ENCODE data around the gene IL33. TPM values are rescaled to one million over a fixed set of nuclear protein-coding genes. Genes with fewer than 3 reads are reported as not detected.

Gene IL33
- total RNA-seq, 2 donors from 2014 or later = not detected

DNA sequence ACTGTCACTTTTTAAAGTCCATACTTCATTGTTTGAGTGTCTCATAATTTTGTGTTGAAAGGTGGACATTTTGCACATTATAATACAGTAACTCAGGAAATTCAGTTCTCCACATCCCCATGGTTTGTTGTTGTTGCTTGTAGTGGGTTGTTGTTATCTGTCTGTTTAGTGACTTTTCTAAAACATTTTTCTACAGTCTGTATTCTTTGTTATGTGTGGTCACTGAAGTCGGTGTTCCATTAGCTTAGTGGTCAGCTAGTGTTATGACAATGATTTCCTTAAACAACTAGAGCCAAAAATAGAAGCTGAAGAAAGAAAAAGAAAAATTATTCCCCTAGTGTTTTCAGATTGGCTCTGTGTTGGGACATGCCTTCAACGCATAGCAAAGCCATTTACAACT, 5.6 kb upstream of the IL33 start:
- Mint-ChIP-seq H3K27ac (no peak overlapping the region), H3K36me3 (peaks cover 8 to 22% of the 10 kb centered on the region in 2 donors)

DNA sequence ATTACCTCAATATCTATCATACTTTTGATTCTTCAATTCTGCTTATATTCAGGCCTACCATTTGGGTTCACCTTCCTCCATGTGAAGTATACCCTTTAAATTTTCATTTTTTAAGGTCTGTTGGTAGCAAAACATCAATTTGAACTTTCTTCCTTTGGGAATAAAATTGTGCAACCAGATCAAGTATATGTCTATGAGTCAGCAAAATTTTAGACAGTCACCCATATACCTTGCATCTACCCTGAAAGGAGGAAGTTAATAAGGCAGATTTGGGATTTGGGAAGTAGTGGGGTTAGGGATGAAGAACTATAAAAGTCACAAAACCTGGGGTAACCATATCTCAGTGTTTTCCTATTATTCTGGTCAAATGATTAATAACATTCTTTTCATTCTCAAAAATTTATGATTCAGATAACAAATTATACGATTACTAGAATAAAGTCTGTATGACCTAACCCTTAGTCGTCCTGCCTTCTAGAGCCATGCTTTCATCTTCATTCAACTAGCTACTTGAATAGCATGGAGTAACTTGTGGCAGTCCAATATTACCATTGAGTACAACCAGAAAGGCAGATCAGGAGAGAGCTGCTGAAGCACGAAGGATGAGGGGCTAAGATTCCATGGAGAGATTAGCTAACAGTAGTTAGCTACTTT, 2.8 kb upstream of the IL33 start:
- Mint-ChIP-seq H3K27ac (no peak overlapping the region), H3K9me3 (peaks cover 12 to 25% of the 10 kb centered on the region in 2 donors), H3K36me3 (peaks cover 8% of the 10 kb centered on the region in 2 donors)
- DNase-seq (ENCODE audit: low spot score in 2 of 2) (no peak), ATAC-seq (no peak)

More for the DNA sequence above, 5.6 kb upstream of the IL33 start:
- no peak for DNase-seq (ENCODE audit: low spot score in 2 of 2)
- peaks cover 18 to 30% of the 10 kb centered on the region in 2 donors for H3K9me3 Mint-ChIP-seq
- ATAC-seq = no peak

GRCh38 chr9:6214434-6214833, 1.2 kb upstream of the IL33 start:
- Mint-ChIP-seq H3K27ac (no peak overlapping the region), H3K9me3 (peaks cover 8 to 19% of the 10 kb centered on the region in 2 donors), H3K36me3 (peaks cover 8% of the 10 kb centered on the region in 2 donors)
- DNase-seq (ENCODE audit: low spot score in 2 of 2) (no peak), ATAC-seq (no peak)

GRCh38 chr9:6214903-6215302, 704 bp upstream of the IL33 start:
- H3K36me3 Mint-ChIP-seq = peaks cover 8% of the 10 kb centered on the region in 2 donors
- ATAC-seq (no peak), DNase-seq (ENCODE audit: low spot score in 2 of 2) (no peak)
- peaks cover 5 to 16% of the 10 kb centered on the region in 2 donors for H3K9me3 Mint-ChIP-seq
- H3K27ac Mint-ChIP-seq = no peak overlapping the region

DNA sequence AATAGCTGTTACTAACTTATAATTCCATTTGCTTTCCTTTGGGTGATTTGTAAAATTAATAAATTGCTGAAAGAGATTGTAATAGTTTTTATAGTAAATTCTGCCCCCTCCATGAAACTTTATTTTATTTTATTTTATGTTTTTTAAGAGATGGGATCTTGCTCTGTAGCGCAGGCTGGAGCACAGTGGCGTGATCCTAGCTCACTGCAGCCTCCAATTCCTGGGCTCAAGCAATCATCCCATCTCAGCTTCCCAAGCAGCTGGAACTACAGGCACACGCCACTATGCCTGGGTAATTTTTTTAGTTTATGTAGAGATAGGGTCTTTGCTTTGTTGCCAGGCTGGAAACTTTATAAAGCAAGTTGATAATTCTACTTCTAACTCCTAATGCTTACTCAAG, 395 bp downstream of the IL33 start:
- H3K9me3 Mint-ChIP-seq = peaks cover 0 to 13% of the 10 kb centered on the region in 2 donors
- no peaks in the 10 kb centered on the region for H3K36me3 Mint-ChIP-seq
- no peak for DNase-seq (ENCODE audit: low spot score in 2 of 2)
- no peak overlapping the region for H3K27ac Mint-ChIP-seq
- no peak for ATAC-seq

GRCh38 chr9:6216951-6217350, 1.3 kb downstream of the IL33 start:
- Mint-ChIP-seq H3K9me3 (peaks cover 0 to 12% of the 10 kb centered on the region in 2 donors), H3K36me3 (no peaks in the 10 kb centered on the region), H3K27ac (no peak overlapping the region)
- no peak for DNase-seq (ENCODE audit: low spot score in 2 of 2)
- ATAC-seq = no peak

DNA sequence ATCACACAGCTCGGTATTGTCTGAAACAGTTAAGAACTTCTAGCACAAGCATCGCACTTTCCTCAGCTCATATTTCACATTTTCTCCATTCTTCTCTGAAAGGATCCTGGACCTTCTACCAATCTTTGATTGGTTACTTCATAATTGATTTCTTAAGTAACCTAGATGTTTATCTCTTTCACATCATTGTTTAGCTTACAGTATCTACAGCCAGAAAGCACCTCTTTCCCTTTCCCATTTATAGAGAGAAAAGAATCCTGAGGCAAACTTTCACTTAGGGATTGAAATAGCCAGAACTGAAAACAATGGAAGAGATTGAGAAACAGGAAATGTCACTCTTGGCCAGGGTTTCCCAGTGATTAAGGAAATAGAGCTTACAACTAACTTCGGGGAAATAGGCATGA, 2.5 kb downstream of the IL33 start:
- H3K36me3 Mint-ChIP-seq = no peaks in the 10 kb centered on the region
- H3K27ac Mint-ChIP-seq = no peak overlapping the region
- peaks cover 0 to 2% of the 10 kb centered on the region in 2 donors for H3K9me3 Mint-ChIP-seq
- no peak for DNase-seq (ENCODE audit: low spot score in 2 of 2)
- no peak for ATAC-seq

DNA sequence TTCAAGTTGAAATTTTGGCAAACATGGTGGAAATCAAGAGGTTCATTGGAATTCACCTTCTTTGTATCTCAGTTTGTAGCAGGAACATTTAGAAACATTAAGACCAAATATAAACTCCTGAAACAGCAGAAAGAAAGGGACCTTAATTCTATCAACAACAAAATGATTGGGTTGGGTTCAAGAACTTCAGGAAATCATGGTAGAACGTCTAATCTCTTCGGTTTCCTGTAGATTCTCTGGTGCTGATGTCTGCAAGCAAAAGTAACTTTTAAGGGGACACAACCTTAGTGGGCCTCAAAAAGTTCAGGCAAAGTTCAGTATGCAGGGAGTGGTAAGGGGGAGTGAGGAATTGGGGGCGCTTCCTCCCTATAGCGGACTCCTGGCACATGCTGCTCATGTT, 3.4 kb downstream of the IL33 start:
- DNase-seq (ENCODE audit: low spot score in 2 of 2) (no peak), ATAC-seq (no peak)
- no peak overlapping the region for H3K27ac Mint-ChIP-seq
- no peaks in the 10 kb centered on the region for H3K9me3 Mint-ChIP-seq
- no peaks in the 10 kb centered on the region for H3K36me3 Mint-ChIP-seq

DNA sequence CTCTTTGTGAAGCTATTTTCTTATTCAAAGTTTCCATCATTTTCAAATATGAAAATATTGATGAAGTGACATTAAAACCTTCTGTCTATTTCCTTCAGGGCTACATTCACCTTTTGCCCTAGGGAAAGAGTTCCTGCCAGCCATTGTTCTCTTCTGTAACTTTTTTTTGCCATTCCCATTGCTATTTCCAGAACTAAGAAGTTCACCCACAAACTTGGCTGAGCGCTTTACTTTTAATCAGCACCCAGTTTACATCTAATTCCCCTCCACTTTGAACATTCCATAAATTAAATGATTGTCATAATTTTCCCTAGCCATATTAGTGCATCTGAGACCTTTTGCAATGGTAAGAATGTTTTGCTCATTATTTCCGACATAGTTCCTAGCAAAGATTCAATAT, 4.4 kb downstream of the IL33 start:
- no peaks in the 10 kb centered on the region for H3K9me3 Mint-ChIP-seq
- DNase-seq (ENCODE audit: low spot score in 2 of 2) (no peak), ATAC-seq (no peak)
- no peaks in the 10 kb centered on the region for H3K36me3 Mint-ChIP-seq
- no peak overlapping the region for H3K27ac Mint-ChIP-seq

- Mint-ChIP-seq H3K9me3 (no peaks in the 10 kb centered on the region), H3K36me3 (no peaks in the 10 kb centered on the region), H3K27ac (no peak overlapping the region)
- ATAC-seq (no peak), DNase-seq (ENCODE audit: low spot score in 2 of 2) (no peak)
Measured at GRCh38 chr9:6224393-6225154, 9.0 kb downstream of the IL33 start.

- no peak overlapping the region for H3K27ac Mint-ChIP-seq
- H3K36me3 Mint-ChIP-seq = no peaks in the 10 kb centered on the region
- DNase-seq (ENCODE audit: low spot score in 2 of 2) (no peak), ATAC-seq (no peak)
- H3K9me3 Mint-ChIP-seq = no peaks in the 10 kb centered on the region
Measured at GRCh38 chr9:6226696-6227095, 11.1 kb downstream of the IL33 start.

GRCh38 chr9:6229186-6229585, 13.6 kb downstream of the IL33 start:
- Mint-ChIP-seq H3K36me3 (no peaks in the 10 kb centered on the region), H3K27ac (no peak overlapping the region), H3K9me3 (no peaks in the 10 kb centered on the region)
- DNase-seq (ENCODE audit: low spot score in 2 of 2) (no peak), ATAC-seq (no peak)

- Mint-ChIP-seq H3K27ac (no peak overlapping the region), H3K36me3 (no peaks in the 10 kb centered on the region), H3K9me3 (no peaks in the 10 kb centered on the region)
- no peak for DNase-seq (ENCODE audit: low spot score in 2 of 2)
- ATAC-seq = no peak
Measured at GRCh38 chr9:6229619-6230018, 14.0 kb downstream of the IL33 start.

GRCh38 chr9:6230037-6230780, 14.6 kb downstream of the IL33 start:
- H3K36me3 Mint-ChIP-seq = no peaks in the 10 kb centered on the region
- no peak for DNase-seq (ENCODE audit: low spot score in 2 of 2)
- no peak for ATAC-seq
- no peaks in the 10 kb centered on the region for H3K9me3 Mint-ChIP-seq
- no peak overlapping the region for H3K27ac Mint-ChIP-seq

GRCh38 chr9:6232336-6232945, 16.8 kb downstream of the IL33 start:
- no peak for DNase-seq (ENCODE audit: low spot score in 2 of 2)
- Mint-ChIP-seq H3K36me3 (no peaks in the 10 kb centered on the region), H3K9me3 (no peaks in the 10 kb centered on the region), H3K27ac (no peak overlapping the region)
- ATAC-seq = no peak

GRCh38 chr9:6234014-6234413, 18.4 kb downstream of the IL33 start:
- ATAC-seq (no peak), DNase-seq (ENCODE audit: low spot score in 2 of 2) (no peak)
- Mint-ChIP-seq H3K9me3 (no peaks in the 10 kb centered on the region), H3K36me3 (no peaks in the 10 kb centered on the region), H3K27ac (no peak overlapping the region)

- no peak for ATAC-seq
- peaks cover 0 to 5% of the 10 kb centered on the region in 2 donors for H3K9me3 Mint-ChIP-seq
- H3K27ac Mint-ChIP-seq = no peak overlapping the region
- no peak for DNase-seq (ENCODE audit: low spot score in 2 of 2)
- no peaks in the 10 kb centered on the region for H3K36me3 Mint-ChIP-seq
Measured at GRCh38 chr9:6237267-6237666, 21.7 kb downstream of the IL33 start.
